Mesothelial cell of epicardium (in vitro differentiated cells): ENCODE measurements around the gene FNTB. TPM values are rescaled to one million over a fixed set of nuclear protein-coding genes. Genes with fewer than 3 reads are reported as not detected.

ENCODE experiments used
- DNase-seq, 2 experiments: peaks; one replicate each; pipeline ENCODE4 v3.0.0; 2021; ENCODE audit warnings: low spot score in 2 of 2; ENCODE audit not compliant: unreplicated experiment in 2 of 2
- H3K27ac Mint-ChIP-seq: 2 replicates; pipeline ENCODE4 v1.8.0; 2021; ENCODE audit warnings: mixed read lengths
- H3K27me3 Mint-ChIP-seq: 2 replicates; pipeline ENCODE4 v1.8.0; 2021; ENCODE audit warnings: low read depth, mixed read lengths
- H3K36me3 Mint-ChIP-seq: 2 replicates; pipeline ENCODE4 v1.8.0; 2021; ENCODE audit warnings: mixed read lengths
- H3K4me1 Mint-ChIP-seq: 2 replicates; pipeline ENCODE4 v1.8.0; 2021; ENCODE audit warnings: mixed read lengths
- H3K4me3 Mint-ChIP-seq: 2 replicates; pipeline ENCODE4 v1.8.0; 2021; ENCODE audit warnings: mild to moderate bottlenecking, moderate library complexity, mixed read lengths
- H3K9me3 Mint-ChIP-seq: 2 replicates; pipeline ENCODE4 v1.8.0; 2021; ENCODE audit warnings: mixed read lengths
- total RNA-seq: library from RNA; stranded (reverse); gene quantifications from 3 replicates; pipeline ENCODE4 v1.2.1, GENCODE V29; 2021
- TF ChIP-seq, protein P1 (sequence below): fragments of 200-600 bp; sonication (generic); IDR thresholded peaks from one replicate; pipeline ENCODE4 v1.5.0; 2021; ENCODE audit warnings: antibody characterized with exemption; ENCODE audit not compliant: unreplicated experiment

Gene FNTB
- total RNA-seq, 1 donor from 2014 or later: 45.7 TPM

DNA sequence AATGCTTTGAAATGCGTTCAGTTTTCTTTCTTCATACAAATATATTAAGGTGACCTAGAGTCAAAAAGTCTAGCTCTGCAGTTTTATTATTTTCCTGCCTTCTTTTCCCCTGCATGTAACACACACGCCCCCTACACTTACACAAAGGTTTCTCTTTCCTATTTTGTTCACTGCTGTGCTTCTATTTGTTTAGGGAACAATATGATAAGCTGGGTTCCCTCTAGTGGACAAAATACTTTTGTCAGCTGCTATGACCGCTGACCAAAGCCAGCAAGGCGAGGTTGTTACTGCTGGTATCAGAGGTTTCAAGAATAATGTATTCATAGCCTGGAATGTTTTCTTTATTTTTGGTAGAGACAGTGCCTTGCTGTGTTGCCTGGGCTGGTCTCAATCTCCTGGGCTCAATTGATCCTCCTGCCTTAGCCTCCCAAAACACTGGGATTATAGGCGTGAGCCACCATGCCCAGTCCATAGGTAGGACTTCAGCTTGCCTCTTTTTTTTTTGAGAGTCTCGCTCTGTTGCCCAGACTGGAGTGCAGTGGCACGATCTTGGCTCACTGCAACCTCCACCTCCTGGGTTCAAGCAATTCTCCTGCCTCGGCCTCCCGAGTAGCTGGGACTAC is 33.4 kb downstream of the FNTB start:
- no peak overlapping the region for H3K27ac Mint-ChIP-seq
- H3K36me3 Mint-ChIP-seq: peaks cover 11% of the 10 kb centered on the region
- H3K4me1 Mint-ChIP-seq: peaks cover 3% of the 10 kb centered on the region
- DNase-seq: no peak
- no peaks in the 10 kb centered on the region for H3K9me3 Mint-ChIP-seq
- no peak overlapping the region for H3K4me3 Mint-ChIP-seq
- no peaks in the 10 kb centered on the region for H3K27me3 Mint-ChIP-seq
- TF ChIP-seq, protein P1, sequence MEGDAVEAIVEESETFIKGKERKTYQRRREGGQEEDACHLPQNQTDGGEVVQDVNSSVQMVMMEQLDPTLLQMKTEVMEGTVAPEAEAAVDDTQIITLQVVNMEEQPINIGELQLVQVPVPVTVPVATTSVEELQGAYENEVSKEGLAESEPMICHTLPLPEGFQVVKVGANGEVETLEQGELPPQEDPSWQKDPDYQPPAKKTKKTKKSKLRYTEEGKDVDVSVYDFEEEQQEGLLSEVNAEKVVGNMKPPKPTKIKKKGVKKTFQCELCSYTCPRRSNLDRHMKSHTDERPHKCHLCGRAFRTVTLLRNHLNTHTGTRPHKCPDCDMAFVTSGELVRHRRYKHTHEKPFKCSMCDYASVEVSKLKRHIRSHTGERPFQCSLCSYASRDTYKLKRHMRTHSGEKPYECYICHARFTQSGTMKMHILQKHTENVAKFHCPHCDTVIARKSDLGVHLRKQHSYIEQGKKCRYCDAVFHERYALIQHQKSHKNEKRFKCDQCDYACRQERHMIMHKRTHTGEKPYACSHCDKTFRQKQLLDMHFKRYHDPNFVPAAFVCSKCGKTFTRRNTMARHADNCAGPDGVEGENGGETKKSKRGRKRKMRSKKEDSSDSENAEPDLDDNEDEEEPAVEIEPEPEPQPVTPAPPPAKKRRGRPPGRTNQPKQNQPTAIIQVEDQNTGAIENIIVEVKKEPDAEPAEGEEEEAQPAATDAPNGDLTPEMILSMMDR: peak; percentile 73

DNA sequence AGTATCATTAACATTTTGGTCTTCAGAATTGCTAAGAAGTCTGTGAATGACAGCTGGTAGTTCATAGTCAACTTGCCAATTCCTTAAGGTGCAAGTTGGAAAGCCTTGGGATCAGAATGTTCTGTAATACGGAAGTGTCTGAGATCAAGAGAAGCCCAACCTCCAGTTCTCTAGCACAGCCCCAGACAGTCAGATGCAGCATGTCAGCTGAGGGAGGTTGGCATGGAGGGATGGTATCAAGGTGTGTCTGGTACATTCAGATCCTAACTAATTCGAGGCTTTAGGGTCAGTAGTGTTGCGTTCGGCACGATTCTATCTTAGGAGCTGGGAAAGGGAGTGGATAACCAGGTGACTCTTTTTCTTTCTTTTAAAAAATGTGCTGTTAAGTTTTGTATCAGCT is 38.3 kb downstream of the FNTB start:
- TF ChIP-seq, protein P1: no peak
- H3K27ac Mint-ChIP-seq: no peak overlapping the region
- H3K9me3 Mint-ChIP-seq: no peaks in the 10 kb centered on the region
- H3K4me1 Mint-ChIP-seq: peaks cover under 1% of the 10 kb centered on the region
- DNase-seq: no peak
- H3K27me3 Mint-ChIP-seq: no peaks in the 10 kb centered on the region
- no peak overlapping the region for H3K4me3 Mint-ChIP-seq
- H3K36me3 Mint-ChIP-seq: peaks cover 19% of the 10 kb centered on the region

GRCh38 chr14:65025818-65026217 is 39.1 kb downstream of the FNTB start:
- Mint-ChIP-seq H3K9me3 (no peaks in the 10 kb centered on the region), H3K4me3 (no peak overlapping the region), H3K36me3 (peaks cover 23% of the 10 kb centered on the region), H3K27me3 (no peaks in the 10 kb centered on the region), H3K27ac (no peak overlapping the region), H3K4me1 (no peaks in the 10 kb centered on the region)
- DNase-seq: no peak
- TF ChIP-seq, protein P1: no peak

GRCh38 chr14:65026526-65026925 is 39.8 kb downstream of the FNTB start:
- H3K36me3 Mint-ChIP-seq: peaks cover 25% of the 10 kb centered on the region
- H3K27me3 Mint-ChIP-seq: no peaks in the 10 kb centered on the region
- TF ChIP-seq, protein P1: no peak
- no peaks in the 10 kb centered on the region for H3K4me1 Mint-ChIP-seq
- no peak overlapping the region for H3K4me3 Mint-ChIP-seq
- DNase-seq: no peak
- no peaks in the 10 kb centered on the region for H3K9me3 Mint-ChIP-seq
- H3K27ac Mint-ChIP-seq: no peak overlapping the region

- Mint-ChIP-seq H3K4me1 (no peaks in the 10 kb centered on the region), H3K27me3 (no peaks in the 10 kb centered on the region), H3K4me3 (no peak overlapping the region), H3K36me3 (peaks cover 30% of the 10 kb centered on the region), H3K27ac (no peak overlapping the region), H3K9me3 (no peaks in the 10 kb centered on the region)
- DNase-seq: no peak
- TF ChIP-seq, protein P1: no peak
These were observed 40.6 kb downstream of the FNTB start for GRCh38 chr14:65027127-65027799.
